D721Med (cell line): ENCODE measurements around the gene MADD.

ENCODE experiments used
- DNase-seq: peaks from one replicate; pipeline ENCODE4 v3.0.0; 2011; ENCODE audit warnings: low spot score; ENCODE audit not compliant: insufficient read length
- FAIRE-seq: peaks from 2 replicates; lab custom pipeline; 2011; peaks lifted over from hg19 to GRCh38; lab: Jason Lieb, UNC
- TF ChIP-seq, protein P1 (sequence below): IDR thresholded peaks from 2 replicates; pipeline ENCODE4 v1.5.1; 2012; ENCODE audit warnings: mild to moderate bottlenecking, control low read depth; ENCODE audit not compliant: insufficient read depth; ENCODE audit errors: missing control alignments

MADD gene

GRCh38 chr11:47376525-47377371 lies 106.8 kb downstream of the MADD start:
- no peak for DNase-seq
- TF ChIP-seq, protein P1, sequence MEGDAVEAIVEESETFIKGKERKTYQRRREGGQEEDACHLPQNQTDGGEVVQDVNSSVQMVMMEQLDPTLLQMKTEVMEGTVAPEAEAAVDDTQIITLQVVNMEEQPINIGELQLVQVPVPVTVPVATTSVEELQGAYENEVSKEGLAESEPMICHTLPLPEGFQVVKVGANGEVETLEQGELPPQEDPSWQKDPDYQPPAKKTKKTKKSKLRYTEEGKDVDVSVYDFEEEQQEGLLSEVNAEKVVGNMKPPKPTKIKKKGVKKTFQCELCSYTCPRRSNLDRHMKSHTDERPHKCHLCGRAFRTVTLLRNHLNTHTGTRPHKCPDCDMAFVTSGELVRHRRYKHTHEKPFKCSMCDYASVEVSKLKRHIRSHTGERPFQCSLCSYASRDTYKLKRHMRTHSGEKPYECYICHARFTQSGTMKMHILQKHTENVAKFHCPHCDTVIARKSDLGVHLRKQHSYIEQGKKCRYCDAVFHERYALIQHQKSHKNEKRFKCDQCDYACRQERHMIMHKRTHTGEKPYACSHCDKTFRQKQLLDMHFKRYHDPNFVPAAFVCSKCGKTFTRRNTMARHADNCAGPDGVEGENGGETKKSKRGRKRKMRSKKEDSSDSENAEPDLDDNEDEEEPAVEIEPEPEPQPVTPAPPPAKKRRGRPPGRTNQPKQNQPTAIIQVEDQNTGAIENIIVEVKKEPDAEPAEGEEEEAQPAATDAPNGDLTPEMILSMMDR: no peak
- FAIRE-seq: no peak

- no peak for FAIRE-seq
- DNase-seq: no peak
- TF ChIP-seq, protein P1: no peak
Observed at GRCh38 chr11:47377571-47378009, 107.7 kb downstream of the MADD start.

GRCh38 chr11:47378010-47378835 lies 108.3 kb downstream of the MADD start, which contains the start of gene SPI1:
Gene SPI1, minus strand, starts transcription at chr11:47378547. Its CDS starts 194 bp downstream, at chr11:47378353.
- TF ChIP-seq, protein P1: no peak
- FAIRE-seq (no peak), DNase-seq (no peak)

DNA sequence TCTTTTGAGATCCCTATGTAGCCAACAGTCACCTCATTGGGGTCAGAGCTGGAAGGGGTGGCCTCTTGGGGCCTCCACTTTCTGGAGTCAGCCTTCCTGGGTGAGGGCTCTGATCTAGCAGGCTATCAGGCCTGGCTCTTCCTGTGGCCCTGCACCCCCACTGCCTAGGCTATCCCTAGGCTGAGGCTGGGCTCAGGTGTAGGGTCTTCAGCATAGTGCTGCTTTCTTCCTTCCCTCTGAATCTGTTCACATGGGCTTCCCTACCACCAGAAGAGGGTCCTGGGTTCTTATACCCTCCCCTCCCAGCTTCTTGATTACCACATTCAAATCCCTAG lies 108.9 kb downstream of the MADD start:
- FAIRE-seq (no peak), DNase-seq (no peak)
- TF ChIP-seq, protein P1: no peak

GRCh38 chr11:47379317-47379716 lies 109.4 kb downstream of the MADD start:
- TF ChIP-seq, protein P1: no peak
- FAIRE-seq (no peak), DNase-seq (no peak)
